BLaER1 (cell line): Measurements from ENCODE around the gene SV2C.
A peak's percentile ranks its signal among the peaks of the same experiment; 100 is the strongest.
"Not testable (repeated sequence)": the region's sequence is repeated elsewhere in the genome, so short reads cannot be mapped to it uniquely, and the experiment has no call there.

ENCODE experiments used
- H3K27ac ChIP-seq: shearing (Covaris generic); formaldehyde crosslinking; 2 replicates; pipeline ENCODE4 v1.8.1; 2022
- H3K27me3 ChIP-seq: shearing (Covaris generic); formaldehyde crosslinking; 2 replicates; pipeline ENCODE4 v1.8.1; 2022
- H3K36me3 ChIP-seq: shearing (Covaris generic); formaldehyde crosslinking; 2 replicates; pipeline ENCODE4 v1.8.1; 2022
- H3K4me1 ChIP-seq: shearing (Covaris generic); formaldehyde crosslinking; 2 replicates; pipeline ENCODE4 v1.8.1; 2022
- H3K4me2 ChIP-seq: shearing (Covaris generic); formaldehyde crosslinking; 2 replicates; pipeline ENCODE4 v1.8.1; 2022
- H3K4me3 ChIP-seq: shearing (Covaris generic); formaldehyde crosslinking; 2 replicates; pipeline ENCODE4 v1.8.1; 2022
- H3K9ac ChIP-seq: shearing (Covaris generic); formaldehyde crosslinking; 2 replicates; pipeline ENCODE4 v1.8.1; 2022
- H3K9me3 ChIP-seq: shearing (Covaris generic); formaldehyde crosslinking; 2 replicates; pipeline ENCODE4 v1.8.1; 2022
- H4K20me1 ChIP-seq: shearing (Covaris generic); formaldehyde crosslinking; 2 replicates; pipeline ENCODE4 v1.8.1; 2022
- Cebpa-rat ChIP-seq: shearing (Covaris generic); IDR thresholded peaks from 2 replicates; pipeline ENCODE4 v1.8.1; 2022

Gene SV2C

DNA sequence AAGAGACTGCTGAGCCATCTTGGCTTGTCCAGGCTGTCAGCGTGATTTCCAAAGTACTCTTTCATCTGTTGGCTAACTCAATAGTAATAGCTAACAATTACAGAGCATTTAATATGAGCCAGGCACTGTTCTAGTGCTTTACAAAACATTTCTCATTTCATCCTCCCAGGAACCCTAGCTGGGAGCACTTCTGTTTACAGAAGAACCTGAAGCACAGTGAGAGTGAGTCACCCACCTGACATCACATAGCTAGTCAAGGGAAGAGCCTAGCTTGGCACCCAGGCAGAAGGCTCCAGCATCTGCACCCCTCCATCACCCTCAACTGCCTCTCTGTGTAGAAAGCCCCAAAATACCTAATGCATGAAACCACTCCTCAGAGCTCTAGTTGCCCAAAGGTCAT, 262.4 kb downstream of the SV2C start:
- Histone ChIP-seq H3K9ac (no peak overlapping the region), H3K36me3 (no peaks in the 10 kb centered on the region), H3K4me2 (no peak overlapping the region), H3K4me1 (peaks cover 23% of the 10 kb centered on the region), H3K27me3 (no peaks in the 10 kb centered on the region), H3K9me3 (no peaks in the 10 kb centered on the region), H4K20me1 (no peaks in the 10 kb centered on the region), H3K4me3 (no peak overlapping the region), H3K27ac (no peak overlapping the region)
- TF ChIP-seq Cebpa-rat: no peak

DNA sequence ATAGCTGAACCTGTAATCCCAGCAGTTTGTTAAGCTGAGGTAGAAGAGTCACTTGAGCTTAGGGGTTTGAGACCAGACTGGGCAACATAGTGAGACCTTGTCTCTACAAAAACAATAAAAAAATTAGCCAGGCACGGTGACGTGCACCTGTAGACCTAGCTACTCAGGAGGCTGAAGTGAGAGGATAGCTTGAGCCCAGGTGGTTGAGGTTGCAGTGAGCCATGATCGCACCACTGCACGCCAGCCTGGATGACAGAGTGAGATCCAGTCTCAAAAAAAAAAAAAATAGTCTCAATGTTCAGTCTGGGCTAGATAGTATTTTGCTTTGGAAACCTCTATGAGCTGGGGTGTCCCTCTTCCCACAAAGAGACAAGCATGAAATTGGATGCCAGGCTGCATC, 268.0 kb downstream of the SV2C start:
- Histone ChIP-seq H3K27me3 (no peaks in the 10 kb centered on the region), H3K4me1 (peaks cover 33% of the 10 kb centered on the region), H3K9ac (no peak overlapping the region), H3K4me2 (peak overlapping the region; percentile 36), H3K27ac (no peak overlapping the region), H3K4me3 (no peak overlapping the region), H3K36me3 (no peaks in the 10 kb centered on the region), H4K20me1 (no peaks in the 10 kb centered on the region), H3K9me3 (no peaks in the 10 kb centered on the region)
- no peak for TF ChIP-seq Cebpa-rat

DNA sequence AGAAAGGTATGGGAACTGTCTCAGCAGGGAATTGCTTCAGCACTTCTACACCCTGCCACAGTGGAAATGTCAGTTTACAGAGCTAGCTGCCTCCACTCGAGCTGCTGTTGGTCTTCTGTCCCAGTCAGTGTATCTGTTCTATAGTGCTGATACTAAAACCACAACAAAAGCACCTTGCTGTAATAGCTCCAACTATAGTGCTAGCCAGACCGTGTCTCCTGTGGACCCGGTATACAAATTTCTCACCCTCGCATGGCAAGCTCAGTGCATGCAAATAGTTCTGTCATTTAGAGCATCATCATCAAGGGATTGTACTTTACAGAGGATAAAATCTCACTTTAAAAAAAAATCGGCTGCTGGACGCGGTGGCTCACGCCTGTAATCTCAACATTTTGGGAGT, 268.4 kb downstream of the SV2C start:
- Histone ChIP-seq H3K9ac (no peak overlapping the region), H3K4me1 (peaks cover 33% of the 10 kb centered on the region), H3K4me2 (peak overlapping the region; percentile 36), H3K4me3 (no peak overlapping the region), H3K27ac (no peak overlapping the region), H3K27me3 (no peaks in the 10 kb centered on the region), H3K36me3 (no peaks in the 10 kb centered on the region), H3K9me3 (no peaks in the 10 kb centered on the region), H4K20me1 (no peaks in the 10 kb centered on the region)
- no peak for TF ChIP-seq Cebpa-rat

DNA sequence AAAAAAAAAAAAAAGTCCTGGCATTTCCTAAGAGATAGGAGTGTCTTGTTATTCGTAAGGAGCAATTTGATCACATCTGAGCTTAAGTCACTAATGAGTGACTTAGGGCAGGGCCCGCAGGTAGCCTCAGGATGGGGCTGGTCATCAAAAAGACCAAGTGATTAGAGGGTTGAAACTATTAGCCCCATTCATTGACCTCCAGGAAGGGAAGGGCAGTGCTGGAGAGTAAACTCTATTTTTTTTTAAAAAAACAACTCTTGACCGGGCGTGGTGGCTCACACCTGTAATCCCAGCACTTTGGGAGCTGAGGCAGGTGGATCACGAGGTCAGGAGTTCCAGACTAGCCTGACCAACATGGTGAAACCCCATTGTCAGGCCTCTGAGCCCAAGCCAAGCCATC, 273.7 kb downstream of the SV2C start:
- H3K4me2 ChIP-seq: no peak overlapping the region
- no peaks in the 10 kb centered on the region for H4K20me1 ChIP-seq
- peaks cover 10% of the 10 kb centered on the region for H3K4me1 ChIP-seq
- no peak overlapping the region for H3K4me3 ChIP-seq
- no peaks in the 10 kb centered on the region for H3K27me3 ChIP-seq
- no peaks in the 10 kb centered on the region for H3K36me3 ChIP-seq
- H3K27ac ChIP-seq: no peak overlapping the region
- H3K9me3 ChIP-seq: no peaks in the 10 kb centered on the region
- H3K9ac ChIP-seq: no peak overlapping the region
- TF ChIP-seq Cebpa-rat: no peak

DNA sequence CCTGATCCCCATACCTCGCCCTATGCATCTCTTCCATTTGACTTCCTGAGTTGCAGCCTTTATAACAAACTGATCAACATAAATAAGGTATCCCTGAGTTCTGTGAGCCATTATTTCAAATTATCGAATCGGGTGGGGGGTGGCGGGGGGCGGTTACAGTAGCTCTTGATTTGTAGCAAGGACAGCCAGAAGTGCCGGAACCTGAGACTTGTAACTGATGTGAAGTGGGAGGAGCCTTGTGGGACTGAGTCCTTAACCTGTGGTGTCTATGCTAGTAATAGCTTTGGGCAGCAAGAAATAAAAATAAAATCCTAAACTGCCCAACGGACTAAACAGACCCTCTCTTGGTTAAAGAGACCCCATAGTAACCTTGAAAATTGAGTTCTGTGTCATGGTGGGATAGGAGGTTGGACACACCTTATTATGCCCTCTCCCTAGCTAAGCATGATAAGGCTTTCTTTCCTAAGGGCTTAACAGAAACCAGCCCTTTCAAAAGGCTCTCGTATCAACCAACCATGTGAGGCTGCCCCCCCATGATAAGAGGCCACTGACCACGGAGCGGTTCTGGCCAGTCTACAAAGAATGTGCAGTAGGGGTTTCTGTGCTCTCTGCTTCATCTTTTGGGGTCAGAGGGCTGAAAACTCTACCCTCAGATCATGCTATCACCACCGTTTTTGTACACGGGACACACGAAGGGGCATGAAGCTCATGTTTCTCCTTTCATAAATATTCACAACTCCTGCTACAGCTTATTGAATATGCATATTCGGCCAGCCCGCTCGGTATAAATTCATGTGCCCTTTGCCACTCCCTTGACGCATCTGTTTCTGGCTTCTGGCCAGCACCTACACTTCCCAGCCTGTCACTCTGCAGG, 280.4 kb downstream of the SV2C start:
- Histone ChIP-seq H3K4me3 (no peak overlapping the region), H3K4me2 (no peak overlapping the region), H3K27ac (no peak overlapping the region), H3K27me3 (no peaks in the 10 kb centered on the region), H3K9me3 (no peaks in the 10 kb centered on the region), H3K9ac (no peak overlapping the region), H4K20me1 (no peaks in the 10 kb centered on the region), H3K4me1 (peaks cover 24% of the 10 kb centered on the region), H3K36me3 (no peaks in the 10 kb centered on the region)
- TF ChIP-seq Cebpa-rat: no peak

DNA sequence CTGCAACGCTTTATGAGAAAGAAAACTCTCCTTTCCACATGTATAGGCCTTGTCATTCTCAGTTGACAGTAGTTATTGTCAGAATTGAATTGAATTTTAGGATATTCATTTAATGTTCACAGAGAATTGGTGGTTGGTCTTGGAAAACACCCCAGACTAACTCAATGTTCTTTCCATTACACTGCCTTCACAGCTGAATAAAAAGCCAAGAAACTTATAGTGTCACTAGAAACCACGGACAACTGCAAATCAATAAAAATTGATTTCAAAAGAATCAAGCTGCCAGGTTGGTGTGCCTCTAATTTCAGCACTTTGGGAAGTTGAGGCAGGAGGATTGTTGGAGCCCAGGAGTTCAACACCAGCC, 281.0 kb downstream of the SV2C start:
- no peaks in the 10 kb centered on the region for H3K27me3 ChIP-seq
- no peaks in the 10 kb centered on the region for H4K20me1 ChIP-seq
- H3K9me3 ChIP-seq: no peaks in the 10 kb centered on the region
- no peak overlapping the region for H3K9ac ChIP-seq
- H3K27ac ChIP-seq: no peak overlapping the region
- no peak overlapping the region for H3K4me3 ChIP-seq
- H3K4me2 ChIP-seq: no peak overlapping the region
- peaks cover 24% of the 10 kb centered on the region for H3K4me1 ChIP-seq
- no peaks in the 10 kb centered on the region for H3K36me3 ChIP-seq
- TF ChIP-seq Cebpa-rat: no peak

DNA sequence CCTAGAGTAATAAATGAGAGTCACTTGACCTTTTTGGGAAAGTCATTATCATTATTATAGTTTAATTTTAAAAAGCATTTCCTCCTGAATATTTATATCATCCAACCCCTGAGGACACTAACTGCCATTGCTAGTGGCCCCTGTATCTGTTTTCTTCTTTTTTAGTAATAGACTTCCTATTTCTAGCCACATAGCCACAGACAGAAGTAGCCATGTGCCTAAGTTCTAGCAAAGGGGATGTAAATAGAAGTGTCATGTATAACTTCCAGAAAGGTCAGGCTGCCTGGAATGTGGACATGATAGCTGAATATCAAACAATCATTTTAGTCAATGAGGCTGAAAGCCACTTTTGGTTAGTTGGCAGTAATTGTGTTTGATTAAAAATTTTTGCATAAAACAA, 282.4 kb downstream of the SV2C start:
- Histone ChIP-seq H3K27me3 (no peaks in the 10 kb centered on the region), H3K4me1 (peaks cover 24% of the 10 kb centered on the region), H3K4me3 (no peak overlapping the region), H4K20me1 (no peaks in the 10 kb centered on the region), H3K9ac (no peak overlapping the region), H3K4me2 (peak overlapping the region; percentile 55), H3K9me3 (no peaks in the 10 kb centered on the region), H3K27ac (no peak overlapping the region), H3K36me3 (no peaks in the 10 kb centered on the region)
- TF ChIP-seq Cebpa-rat: no peak

DNA sequence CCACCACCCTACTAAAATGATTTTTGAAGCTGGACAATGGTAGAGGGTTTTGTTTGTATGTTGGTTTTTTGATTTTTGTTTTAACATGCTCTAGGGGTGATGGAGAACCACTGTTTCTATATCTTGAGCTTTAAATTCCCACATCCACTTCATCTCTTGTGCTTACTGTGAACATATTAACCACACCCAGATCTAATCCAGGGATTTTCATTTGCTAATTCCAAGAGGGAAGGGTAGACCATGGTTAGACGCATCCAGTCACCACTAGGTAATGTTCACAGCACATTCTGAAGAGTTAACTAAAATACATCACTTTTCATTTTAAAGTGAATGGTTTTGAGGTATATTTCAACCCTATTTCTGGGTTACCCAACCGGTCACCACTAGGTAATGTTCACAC, 283.4 kb downstream of the SV2C start:
- no peaks in the 10 kb centered on the region for H3K36me3 ChIP-seq
- H3K27ac ChIP-seq: no peak overlapping the region
- TF ChIP-seq Cebpa-rat: no peak
- H3K4me2 ChIP-seq: no peak overlapping the region
- H3K9me3 ChIP-seq: no peaks in the 10 kb centered on the region
- no peak overlapping the region for H3K4me3 ChIP-seq
- peaks cover 24% of the 10 kb centered on the region for H3K4me1 ChIP-seq
- H4K20me1 ChIP-seq: no peaks in the 10 kb centered on the region
- no peaks in the 10 kb centered on the region for H3K27me3 ChIP-seq
- H3K9ac ChIP-seq: no peak overlapping the region

DNA sequence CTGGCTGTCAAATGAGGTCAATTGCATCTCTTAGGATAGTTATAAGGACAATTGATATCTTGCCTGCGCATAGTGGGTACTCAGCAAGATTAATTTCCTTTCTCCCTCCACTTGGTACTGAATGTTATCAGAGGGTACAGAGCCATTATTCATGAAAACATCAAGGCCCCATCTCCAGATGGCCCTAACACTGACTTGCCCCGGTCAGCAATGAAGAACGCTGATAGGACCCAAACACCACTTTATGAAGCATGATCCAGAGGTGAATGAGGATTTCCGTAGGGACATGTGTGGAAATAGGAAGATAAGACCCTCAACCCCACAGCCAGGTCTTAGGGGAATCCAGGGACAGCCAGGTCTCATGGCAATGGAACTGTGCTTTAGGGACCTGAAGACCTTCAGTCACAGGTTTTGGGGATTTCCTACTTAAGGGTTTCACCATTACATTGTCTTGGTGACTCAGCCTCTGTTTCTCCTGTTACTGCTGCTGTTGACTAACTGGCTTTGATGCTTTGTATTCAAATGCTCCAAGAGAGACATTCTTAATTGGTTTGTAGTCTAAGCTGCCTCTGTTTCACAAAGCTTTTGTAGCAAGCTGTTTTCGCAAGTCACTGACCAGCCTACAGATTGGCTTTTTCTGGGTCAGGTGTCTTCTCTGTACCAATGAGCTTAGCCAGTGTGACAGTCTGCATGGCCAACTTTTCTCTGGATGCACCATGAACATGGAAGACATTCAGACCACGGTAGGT, 284.6 kb downstream of the SV2C start:
- Histone ChIP-seq H3K4me3 (no peak overlapping the region), H3K4me2 (no peak overlapping the region), H3K27ac (no peak overlapping the region), H3K4me1 (peaks cover 31% of the 10 kb centered on the region), H3K9ac (no peak overlapping the region), H4K20me1 (no peaks in the 10 kb centered on the region), H3K9me3 (no peaks in the 10 kb centered on the region), H3K36me3 (no peaks in the 10 kb centered on the region), H3K27me3 (no peaks in the 10 kb centered on the region)
- TF ChIP-seq Cebpa-rat: no peak

DNA sequence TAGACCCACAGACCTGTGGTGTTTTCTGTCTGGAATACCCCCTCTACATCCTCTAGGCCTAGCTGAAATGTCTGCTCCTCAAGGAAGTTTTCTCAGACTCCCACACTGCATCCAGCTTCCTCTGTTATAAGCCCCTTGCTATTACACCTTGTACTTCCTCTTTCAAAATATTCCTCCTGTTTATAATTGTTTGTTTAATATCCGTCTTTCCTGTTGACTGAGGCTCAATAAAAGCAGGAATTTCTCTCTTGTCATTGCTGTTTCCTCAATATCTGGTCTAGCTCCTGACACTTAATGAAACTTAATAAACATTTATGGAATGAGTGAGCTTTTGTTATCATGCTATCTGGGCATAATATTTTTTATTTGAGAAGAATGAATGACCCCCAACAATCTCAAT, 285.8 kb downstream of the SV2C start:
- Histone ChIP-seq H3K4me1 (peaks cover 28% of the 10 kb centered on the region), H3K27me3 (no peaks in the 10 kb centered on the region), H3K9ac (no peak overlapping the region), H3K9me3 (no peaks in the 10 kb centered on the region), H3K4me2 (no peak overlapping the region), H3K27ac (no peak overlapping the region), H4K20me1 (no peaks in the 10 kb centered on the region), H3K36me3 (no peaks in the 10 kb centered on the region), H3K4me3 (no peak overlapping the region)
- no peak for TF ChIP-seq Cebpa-rat

DNA sequence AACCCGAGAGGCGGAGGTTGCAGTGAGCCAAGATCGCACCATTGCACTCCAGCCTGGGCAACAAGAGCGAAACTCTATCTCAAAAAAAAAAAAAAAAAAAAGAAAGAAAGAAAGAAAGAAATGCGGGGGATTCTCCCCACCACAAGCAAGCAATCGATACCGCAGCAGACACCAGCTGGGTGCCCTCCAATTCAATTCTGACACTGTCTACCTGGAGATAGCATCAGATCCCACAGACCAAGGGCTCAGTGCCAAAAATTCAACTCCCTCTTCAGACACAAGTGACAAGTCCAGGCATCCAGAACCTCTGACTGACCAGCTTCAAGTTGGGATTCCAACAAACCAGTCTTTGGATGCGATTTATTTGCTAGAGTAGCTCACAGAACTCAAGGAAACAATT, 286.5 kb downstream of the SV2C start:
- H3K27ac ChIP-seq, H3K4me2 ChIP-seq, H3K36me3 ChIP-seq, H3K9me3 ChIP-seq, H3K27me3 ChIP-seq, H3K9ac ChIP-seq, H4K20me1 ChIP-seq, H3K4me3 ChIP-seq: not testable (repeated sequence)
- H3K4me1 ChIP-seq: peaks cover 24% of the 10 kb centered on the region
